SIG-M5 treated with dmso at 0.1 percent for 504 hours (cell line): ENCODE results near the gene MTHFD2.
"Not testable (repeated sequence)": the region's sequence is repeated elsewhere in the genome, so short reads cannot be mapped to it uniquely, and the experiment has no call there.

Experiments used
- DNase-seq: peaks from one replicate; lab custom pipeline; 2025; ENCODE audit not compliant: unreplicated experiment; lab: John Stamatoyannopoulos, UW

Gene MTHFD2

DNA sequence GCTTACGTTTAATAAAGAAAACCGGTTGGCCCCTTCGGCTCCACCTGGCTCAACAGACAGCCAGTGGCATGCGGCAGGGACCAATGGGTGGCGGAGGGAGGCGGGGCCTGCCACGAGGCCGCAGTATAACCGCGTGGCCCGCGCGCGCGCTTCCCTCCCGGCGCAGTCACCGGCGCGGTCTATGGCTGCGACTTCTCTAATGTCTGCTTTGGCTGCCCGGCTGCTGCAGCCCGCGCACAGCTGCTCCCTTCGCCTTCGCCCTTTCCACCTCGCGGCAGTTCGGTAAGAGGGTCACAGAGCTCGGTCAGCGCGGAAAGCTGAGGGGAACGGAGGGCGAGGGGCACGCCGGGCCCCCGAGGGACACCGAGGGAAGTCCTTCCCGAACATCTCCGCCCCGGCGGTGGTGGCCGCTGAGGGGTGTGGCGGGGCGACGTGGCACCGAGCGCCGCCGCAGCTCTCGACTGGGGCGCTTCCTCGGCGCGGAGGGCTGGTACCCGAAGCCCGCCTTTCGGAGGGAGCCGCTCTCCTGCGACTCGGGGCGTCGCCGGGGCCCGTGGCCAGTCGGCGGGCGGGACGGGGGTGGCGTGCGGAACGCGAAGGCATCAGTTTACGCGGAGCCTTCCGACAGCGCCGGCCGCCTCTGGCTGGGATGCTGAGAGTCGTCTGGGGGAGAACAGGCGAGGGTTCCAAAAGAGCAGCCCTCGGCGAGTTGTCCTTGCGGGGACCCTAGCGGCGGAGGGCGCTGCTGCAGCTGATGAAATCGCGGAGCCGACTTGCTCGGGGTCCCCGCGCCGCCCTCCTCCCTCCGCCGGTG is at the start of gene MTHFD2:
MTHFD2 (plus strand) TSS at position 155 of the 814 bp plus-strand sequence; CDS start at position 182, 27 bp downstream.
- peak; percentile 98 for DNase-seq

DNA sequence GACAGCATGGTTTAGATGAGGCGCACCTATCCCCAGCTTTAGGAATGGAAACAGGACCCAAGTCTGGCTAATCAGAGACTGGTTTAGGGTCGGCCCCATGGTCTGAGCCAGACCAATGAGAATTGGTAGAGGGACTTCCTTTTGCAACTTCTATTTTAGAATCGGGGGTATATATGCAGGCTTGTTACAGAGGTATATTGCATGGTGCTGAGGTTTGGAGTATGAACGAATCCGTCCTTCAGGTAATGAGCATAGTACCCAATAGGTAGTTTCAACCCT is 49.2 kb upstream of the MTHFD2 start:
- no peak for DNase-seq

DNA sequence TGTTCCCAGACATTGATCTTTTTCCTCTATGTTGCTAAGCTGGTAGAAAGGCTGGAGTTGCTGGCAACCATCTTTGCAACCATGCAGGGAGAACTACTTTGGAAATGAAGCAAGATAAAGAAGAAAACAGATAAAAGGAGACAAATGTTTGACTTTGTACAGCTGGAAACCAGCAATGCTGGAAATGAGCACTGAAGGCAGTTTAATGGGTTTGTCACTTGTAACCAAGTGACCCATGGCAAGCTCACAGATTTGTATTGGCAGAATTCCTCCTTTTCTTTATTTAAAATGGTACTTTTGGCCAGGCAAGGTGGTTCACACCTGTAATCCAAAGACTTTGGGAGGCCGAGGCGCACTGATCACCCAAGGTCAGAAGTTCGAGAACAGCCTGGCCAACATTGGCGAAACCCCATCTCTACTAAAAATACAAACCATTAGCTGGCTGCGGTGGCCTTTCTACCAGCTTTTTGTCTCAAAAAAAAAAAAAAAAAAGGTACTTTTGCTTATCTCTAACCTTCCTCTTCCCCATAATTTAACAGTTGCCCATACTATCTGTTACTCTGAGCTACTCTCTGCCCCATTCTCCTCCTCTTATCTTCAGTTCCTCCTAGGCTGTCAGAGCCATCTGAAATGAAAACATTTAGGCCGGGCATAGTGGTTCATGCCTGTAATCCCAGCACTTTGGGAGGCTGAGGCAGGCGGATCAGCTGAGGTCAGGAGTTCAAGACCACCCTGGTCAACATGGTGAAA is 48.7 kb upstream of the MTHFD2 start:
- DNase-seq, result no peak

DNA sequence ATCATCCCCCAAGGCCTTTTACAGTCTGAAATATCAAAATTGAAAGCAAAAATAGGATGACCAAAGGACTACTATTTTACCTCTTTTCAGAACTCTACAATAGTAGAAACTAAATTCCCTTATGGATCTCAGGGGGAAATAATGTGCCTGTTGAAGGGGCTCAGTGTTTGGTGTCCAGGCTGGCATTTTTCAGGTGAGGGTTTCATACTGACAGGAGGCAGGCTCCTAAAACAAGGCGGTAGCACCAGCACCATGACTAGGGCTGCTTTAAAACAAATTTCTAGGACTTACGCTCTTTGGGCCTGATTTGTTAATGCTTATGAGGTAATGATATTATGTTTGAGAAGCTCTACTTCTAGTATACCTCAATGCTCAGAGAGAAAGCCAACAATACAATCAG is 45.5 kb upstream of the MTHFD2 start:
- no peak for DNase-seq

DNA sequence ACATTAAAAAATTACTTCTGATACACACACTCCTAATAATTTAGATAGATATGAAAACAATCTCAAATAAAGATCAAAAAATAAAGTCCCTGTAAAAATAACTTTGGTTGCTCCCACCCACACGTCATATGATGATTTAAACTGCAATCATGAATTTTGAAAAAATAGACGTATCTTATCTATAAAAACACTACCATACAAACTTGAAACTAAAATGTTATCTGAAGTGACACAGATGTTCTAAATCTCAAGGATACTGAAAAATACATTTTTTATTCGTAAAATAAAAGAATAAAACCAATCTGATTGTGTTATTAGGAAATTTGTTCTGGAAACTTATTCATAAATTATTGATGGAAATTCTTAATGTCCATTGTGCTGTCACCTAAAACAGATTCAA is 42.6 kb upstream of the MTHFD2 start:
- no peak for DNase-seq

DNA sequence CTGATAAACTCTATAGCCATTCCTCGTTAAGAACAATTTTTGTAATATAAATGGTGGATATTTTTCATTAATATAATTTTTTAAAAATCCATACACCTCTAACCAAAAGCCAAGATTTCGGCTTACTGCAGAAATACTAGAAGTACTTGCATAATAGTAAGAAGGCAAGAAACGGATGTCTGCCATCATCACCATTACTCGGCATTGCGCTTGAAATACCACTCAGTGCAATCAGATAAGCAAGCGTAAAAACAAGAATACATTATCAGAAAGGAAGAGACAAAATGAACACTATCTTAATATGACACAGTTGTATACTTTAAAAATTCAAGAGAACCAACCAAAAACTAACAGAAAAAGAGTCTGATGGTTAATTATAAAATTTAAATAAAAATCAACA is 35.5 kb upstream of the MTHFD2 start:
- no peak for DNase-seq

DNA sequence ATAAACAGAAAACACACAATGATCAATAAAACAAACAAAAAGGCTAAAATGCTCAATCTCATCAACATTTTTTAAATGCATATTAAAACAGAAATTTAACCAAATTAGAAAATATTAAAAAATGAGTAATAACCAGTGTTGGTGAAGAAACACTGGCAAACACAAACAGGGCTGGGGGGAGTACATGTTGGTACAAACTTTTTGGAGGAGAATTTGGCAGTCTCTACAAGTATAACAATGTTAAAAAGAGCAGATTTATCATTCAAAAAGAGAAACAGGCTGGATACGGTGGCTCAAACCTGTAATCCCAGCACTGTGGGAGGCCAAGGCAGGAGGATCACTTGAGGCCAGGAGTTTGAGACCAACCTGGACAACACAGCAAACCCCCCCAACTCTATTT is 33.7 kb upstream of the MTHFD2 start:
- no peak for DNase-seq

DNA sequence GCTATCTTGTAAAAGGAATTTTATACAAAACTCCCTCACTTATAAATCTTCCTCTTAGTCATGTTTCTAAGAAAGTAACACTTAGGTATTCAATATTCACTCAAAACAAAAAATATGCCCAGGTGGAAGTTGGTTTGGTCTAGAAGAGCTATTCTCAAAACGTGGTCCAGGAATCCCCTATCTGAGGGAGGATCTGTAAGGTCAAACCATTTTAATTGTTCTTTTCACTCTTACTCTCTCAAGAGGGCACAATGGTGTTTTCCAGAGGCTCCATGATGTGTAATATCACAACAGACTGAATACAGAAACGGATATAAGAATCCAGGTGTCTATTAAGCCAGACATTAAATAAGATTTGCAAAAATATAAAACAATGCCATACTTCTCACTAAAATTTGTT is 29.7 kb upstream of the MTHFD2 start:
- no peak for DNase-seq

DNA sequence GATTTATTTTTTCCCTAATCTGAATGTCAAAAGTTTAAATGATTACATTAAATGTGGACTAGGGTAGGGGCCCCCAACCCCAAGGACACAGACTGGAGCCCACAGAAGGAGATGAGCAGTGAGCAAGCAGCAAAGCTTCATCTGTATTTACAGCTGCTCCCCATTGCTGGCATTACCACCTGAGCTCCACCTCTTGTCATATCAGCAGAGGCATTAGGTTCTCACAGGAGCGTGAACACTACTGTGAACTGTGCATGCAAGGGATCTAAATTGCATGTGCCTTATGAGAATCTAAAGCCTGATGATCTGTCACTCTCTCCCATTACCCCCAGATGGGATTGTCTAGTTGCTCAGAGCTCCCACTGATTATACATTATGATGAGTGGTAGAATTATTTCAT is 23.5 kb upstream of the MTHFD2 start:
- DNase-seq, result no peak

DNA sequence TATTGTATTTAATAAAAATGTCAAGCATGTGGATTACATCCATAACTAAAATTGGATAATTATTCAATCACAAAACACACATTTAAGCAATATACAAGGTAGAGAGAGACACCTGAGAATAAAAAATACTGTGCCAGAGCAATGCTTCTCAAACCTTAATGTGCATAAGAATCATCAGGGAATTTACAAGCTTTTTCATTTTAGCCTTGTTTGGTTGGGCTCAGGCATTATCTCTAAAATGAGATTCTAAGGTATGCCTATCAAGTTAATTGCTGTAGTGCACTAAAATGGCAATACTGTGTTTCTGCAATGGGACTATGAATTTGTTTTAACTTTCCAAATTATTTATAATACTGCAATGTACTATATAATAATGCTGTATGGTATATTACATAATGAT is 20.7 kb upstream of the MTHFD2 start:
- no peak for DNase-seq

DNA sequence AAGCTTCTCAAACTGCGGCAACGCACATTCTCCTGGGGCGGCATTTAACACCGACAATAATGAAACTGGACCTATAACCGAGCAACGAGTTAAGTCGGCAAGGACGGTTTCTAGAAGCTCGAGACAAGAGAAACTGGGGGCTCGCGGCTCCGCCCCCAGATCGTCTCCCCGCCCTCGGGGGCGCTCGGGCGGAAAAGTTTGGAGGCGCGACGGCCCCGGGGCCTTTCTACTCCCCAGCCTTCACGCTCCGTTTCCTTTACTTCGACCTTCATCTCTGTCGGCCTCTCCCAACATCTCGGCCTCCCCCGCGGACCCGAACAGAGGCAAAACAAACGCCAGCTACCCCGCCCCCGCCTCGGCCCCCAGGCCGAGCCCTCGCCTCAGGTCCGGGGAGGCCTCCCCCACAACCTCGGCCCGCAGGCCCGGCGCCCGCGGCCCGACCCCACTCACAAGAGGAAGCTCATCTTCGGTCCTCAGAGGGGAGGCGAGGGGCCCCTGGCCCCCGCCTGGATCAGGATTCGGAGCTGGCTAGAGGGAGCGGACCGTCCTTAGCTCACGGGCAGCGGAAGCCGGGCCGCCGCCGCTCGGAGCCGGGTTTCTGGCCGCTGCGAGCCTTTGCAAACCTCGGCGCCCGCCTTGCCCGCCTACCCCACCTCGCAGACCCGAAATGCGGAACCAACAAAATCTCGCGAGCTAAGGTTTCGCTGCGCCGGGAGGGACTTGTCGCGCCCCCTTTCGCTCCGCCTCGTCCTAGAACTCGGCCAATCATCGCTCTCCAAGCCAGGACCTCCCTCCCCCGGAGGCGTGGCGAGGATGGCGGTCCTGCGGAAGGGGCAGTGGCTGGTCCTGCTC is 20.0 kb upstream of the MTHFD2 start, which contains the start of gene MOB1A:
MOB1A (minus strand) TSS at position 669 of the 852 bp plus-strand sequence; CDS start at position 464, 205 bp downstream.
- DNase-seq, result peak; percentile 99

DNA sequence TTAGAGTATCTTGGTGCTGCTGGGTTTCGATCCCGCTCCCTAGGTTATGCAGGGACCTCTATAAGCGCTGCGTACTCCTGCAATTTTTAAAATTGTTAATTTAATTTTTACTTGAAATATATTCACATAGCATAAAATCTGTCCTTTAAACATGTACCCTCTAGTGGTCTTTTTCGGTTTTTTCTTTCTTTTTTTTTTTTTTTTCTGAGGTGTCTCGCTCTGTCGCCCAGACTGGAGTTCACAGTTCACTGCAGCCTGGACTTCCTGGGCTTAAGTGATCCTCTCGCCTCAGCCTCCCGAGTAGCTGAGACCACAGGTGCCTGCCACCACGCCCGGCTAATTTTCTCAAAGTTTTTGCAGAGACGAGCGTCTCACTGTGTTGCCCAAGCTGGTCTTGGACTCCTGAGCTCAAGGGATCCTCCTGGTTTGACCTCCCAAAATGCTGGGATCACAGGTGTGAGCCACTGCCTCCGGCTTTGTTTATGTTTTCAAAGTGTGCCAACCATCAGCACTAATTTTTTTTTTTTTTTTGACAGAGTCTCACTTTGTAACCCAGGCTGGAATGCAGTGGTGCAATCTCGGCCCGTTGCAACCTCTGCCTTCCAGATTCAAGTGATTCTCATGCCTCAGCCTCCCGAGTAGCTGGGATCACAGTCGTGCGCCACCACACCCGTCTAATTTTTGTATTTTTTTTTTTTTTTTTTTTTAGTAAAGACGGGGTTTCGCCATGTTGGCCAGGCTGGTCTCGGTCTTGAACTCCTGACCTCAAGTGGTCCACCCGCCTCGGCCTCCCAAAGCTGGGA is 19.2 kb upstream of the MTHFD2 start:
- DNase-seq, result no peak

DNA sequence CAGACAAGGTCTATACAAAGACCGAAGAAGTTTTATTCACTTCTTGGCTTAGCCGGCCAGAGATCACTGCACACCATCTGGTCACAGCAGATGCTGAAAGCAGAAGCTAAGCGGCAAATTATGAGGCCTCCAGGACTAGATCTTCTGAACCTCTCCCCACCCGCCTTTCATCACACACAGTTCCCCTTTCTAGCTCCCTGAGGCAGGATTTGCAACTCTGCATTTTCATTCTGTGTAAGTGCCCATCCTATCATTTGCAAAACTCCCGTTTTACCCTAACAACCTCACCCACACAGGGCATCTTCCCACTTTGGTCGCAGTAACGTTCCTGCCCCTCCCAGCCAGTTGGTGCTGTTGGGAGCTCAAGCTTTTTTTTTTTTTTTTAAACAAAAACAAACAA is 16.7 kb upstream of the MTHFD2 start:
- DNase-seq, result peak; percentile 99

DNA sequence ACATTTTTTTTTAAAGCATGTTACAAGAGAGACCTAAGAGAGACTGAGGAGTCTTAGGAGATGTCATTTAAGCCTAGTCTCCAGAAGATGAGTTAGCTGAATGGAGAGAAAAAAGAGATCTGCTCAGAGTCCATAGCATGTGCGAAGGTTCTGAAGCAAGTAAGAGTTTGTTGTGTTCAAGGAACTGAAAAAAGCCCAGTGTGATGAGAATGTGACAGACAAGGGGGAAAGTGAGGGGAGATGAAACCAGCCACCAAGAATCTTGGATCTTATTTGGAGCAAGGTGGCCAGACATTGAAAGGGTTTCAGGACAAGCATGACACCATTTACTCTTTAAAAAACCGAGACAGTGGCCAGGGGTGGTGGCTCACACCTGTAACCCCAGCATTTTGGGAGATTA is 14.5 kb upstream of the MTHFD2 start:
- no peak for DNase-seq

DNA sequence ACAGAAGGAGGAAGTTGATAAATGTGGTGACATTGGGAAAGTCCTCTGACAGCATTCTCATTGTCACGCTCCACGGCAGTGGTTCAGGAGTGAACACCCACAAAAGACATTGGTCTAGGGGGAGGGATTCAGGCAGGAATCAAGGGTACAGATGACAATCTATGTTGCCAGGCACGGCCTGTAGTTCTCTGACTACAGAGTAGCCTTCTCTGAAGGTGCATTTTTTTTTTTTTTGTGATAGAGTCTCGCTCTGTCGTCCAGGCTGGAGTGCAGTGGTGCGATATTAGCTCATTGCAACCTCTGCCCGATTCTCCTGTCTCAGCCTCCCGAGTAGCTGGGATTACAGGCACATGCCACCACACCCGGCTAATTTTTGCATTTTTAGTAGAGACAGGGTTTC is 12.4 kb upstream of the MTHFD2 start:
- DNase-seq, result peak; percentile 97

DNA sequence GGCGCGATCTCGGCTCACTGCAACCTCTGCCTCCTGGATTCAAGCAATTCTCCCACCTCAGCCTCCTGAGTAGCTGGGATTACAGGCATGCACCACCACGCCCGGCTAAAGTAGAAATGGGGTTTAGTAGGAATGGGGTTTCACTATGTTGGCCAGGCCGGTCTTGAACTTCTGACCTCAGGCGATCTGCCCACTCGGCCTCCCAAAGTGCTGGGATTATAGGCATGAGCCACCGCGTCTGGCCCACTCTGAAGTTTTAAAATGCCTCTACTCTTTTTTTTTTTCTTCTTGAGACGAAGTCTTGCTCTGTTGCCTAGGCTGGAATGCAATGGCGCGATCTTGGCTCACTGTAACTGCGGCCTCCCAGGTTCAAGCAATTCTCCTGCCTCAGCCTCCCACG is 11.7 kb upstream of the MTHFD2 start:
- DNase-seq, result not testable (repeated sequence)

DNA sequence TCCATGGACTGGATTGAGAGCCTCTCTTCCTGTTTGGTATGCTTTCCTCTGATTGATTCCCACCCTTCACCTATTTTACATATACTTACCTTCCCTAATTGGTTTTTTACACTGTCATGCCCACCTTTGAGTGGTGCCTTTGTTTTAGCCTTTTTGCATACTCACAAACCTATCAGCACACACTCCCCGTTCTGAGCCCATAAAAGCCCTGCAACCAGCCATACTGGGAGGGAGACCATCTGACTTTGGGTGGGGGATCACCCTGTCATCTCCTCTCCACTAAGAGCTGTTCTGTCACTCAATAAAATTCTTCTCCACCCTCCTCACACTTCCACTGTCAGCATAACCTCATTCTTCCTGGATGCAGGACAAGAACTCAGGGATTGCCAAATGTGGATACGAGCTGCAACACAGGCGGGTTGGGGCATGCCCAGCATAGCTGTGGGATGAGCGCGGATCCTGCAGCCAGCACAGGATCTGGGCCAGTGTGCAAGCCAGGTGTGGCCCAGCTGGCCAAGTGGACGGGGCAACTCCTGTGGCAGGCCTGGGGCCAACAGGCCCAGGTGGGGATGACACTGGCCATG is 10.3 kb upstream of the MTHFD2 start:
- DNase-seq, result no peak

DNA sequence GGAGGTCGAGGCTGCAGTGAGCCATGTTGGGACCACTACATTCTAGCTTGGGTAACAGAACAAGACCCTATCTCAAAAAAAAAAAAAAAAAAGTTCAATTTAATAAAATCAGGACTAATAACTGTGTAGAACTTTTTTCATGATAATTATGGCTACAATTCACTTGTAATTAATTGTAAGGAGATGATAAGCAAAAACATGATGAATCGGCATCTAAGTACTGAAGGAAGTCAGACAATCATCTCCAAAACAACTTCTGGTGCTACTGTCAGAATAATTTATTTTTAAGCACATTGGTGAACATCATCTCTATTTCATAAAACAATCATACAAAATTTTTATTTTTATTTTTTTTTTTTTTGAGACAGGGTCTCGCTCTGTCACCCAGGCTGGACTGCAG is 9.7 kb upstream of the MTHFD2 start:
- no peak for DNase-seq

DNA sequence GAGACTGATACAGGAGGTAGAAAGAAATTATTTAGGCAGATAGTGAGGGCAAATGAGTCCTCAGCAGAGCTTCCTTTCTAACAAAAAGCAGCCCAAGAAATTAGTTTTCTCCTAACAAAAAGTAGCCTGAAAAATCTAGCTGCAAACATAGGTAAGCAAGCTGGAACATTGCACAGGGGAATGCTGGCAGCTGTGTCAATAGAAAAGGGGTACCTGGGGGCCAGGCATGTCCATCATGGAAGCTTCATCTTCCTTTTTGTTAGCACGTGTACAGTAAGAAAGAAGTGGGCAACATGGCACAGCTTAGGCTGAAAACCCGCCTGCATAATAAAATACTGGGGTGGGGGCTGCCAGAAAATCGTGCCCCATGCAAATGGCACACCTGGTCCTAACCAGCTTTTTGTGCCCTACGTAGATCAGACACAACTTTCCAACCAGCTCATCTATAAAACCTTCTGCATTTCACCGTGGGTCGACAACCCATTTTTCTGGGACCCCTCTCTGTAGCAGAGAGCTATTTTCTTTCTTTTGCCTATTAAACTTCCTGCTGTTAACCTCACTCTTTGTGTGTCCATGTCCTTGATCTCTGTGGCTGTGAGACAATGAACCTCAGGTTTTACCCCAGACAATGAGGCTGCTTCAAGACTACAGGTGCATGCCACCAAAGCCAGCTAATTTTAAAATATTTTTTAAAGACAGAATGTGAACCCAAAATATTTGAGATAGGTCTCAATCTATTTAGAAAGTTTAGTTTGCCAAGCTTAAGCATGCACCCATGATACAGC is 6.6 kb upstream of the MTHFD2 start:
- DNase-seq, result no peak

DNA sequence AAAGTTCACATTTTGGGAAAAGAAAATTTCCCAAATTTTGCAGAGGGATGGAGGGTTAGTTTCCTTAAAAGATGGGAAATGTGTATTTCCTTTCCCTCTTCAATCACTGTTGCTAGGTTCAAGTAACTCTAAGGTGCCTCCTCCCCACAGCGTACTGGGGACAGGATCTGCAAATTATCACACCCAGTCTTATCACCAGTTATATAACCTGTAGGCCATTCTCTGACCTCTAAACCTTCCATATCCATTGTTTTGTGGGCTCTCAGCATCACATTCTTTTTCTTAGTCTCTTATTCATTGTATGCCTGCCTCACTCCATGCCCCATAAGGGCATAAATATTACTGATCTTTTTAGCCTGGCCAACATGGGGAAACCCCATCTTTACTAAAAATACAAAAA is 3.6 kb upstream of the MTHFD2 start:
- no peak for DNase-seq
